ENCODE data around the gene TMEM106C.

The TMEM106C gene

GRCh38 chr12:47995981-47996401 lies 32.6 kb downstream of the TMEM106C start:
- no peak for DNase-seq (ENCODE audit: low read depth in 2 of 2)

GRCh38 chr12:47997321-47997720 lies 33.9 kb downstream of the TMEM106C start:
- DNase-seq (ENCODE audit: low read depth in 2 of 2) = no peak

- DNase-seq (ENCODE audit: low read depth in 2 of 2) = no peak
Observed at GRCh38 chr12:47999816-48000215, 36.4 kb downstream of the TMEM106C start.

- DNase-seq (ENCODE audit: low read depth in 2 of 2) = no peak
Observed at GRCh38 chr12:48000878-48001504, 37.6 kb downstream of the TMEM106C start.

GRCh38 chr12:48001505-48002413 lies 38.4 kb downstream of the TMEM106C start:
- no peak for DNase-seq (ENCODE audit: low read depth in 2 of 2)

GRCh38 chr12:48002414-48002730 lies 39.0 kb downstream of the TMEM106C start:
- DNase-seq (ENCODE audit: low read depth in 2 of 2) = no peak

- no peak for DNase-seq (ENCODE audit: low read depth in 2 of 2)
Observed at GRCh38 chr12:48002773-48003218, 39.4 kb downstream of the TMEM106C start.

- peak in 1 of 2 donors; percentile 15 for DNase-seq (ENCODE audit: low read depth in 2 of 2)
Observed at GRCh38 chr12:48003226-48004052, 40.0 kb downstream of the TMEM106C start.

GRCh38 chr12:48004053-48004941 lies 40.9 kb downstream of the TMEM106C start, which contains the start of gene COL2A1:
Gene COL2A1, minus strand, starts transcription at chr12:48004476. Its CDS starts 155 bp downstream, at chr12:48004321.
- no peak for DNase-seq (ENCODE audit: low read depth in 2 of 2)

GRCh38 chr12:48005001-48005749 lies 41.8 kb downstream of the TMEM106C start:
- DNase-seq (ENCODE audit: low read depth in 2 of 2) = no peak

GRCh38 chr12:48005750-48006021 lies 42.3 kb downstream of the TMEM106C start:
- no peak for DNase-seq (ENCODE audit: low read depth in 2 of 2)

- no peak for DNase-seq (ENCODE audit: low read depth in 2 of 2)
Observed at GRCh38 chr12:48007206-48007605, 43.8 kb downstream of the TMEM106C start.

- DNase-seq (ENCODE audit: low read depth in 2 of 2) = no peak
Observed at GRCh38 chr12:48008349-48008748, 45.0 kb downstream of the TMEM106C start.

GRCh38 chr12:48008950-48009349 lies 45.6 kb downstream of the TMEM106C start:
- no peak for DNase-seq (ENCODE audit: low read depth in 2 of 2)

- no peak for DNase-seq (ENCODE audit: low read depth in 2 of 2)
Observed at GRCh38 chr12:48009471-48009870, 46.1 kb downstream of the TMEM106C start.

GRCh38 chr12:48010366-48010970 lies 47.1 kb downstream of the TMEM106C start:
- no peak for DNase-seq (ENCODE audit: low read depth in 2 of 2)

GRCh38 chr12:48012070-48012469 lies 48.7 kb downstream of the TMEM106C start:
- no peak for DNase-seq (ENCODE audit: low read depth in 2 of 2)

GRCh38 chr12:48013287-48013686 lies 49.9 kb downstream of the TMEM106C start:
- DNase-seq (ENCODE audit: low read depth in 2 of 2) = no peak

GRCh38 chr12:48015129-48015528 lies 51.7 kb downstream of the TMEM106C start:
- no peak for DNase-seq (ENCODE audit: low read depth in 2 of 2)

- DNase-seq (ENCODE audit: low read depth in 2 of 2) = no peak
Observed at GRCh38 chr12:48015954-48016353, 52.6 kb downstream of the TMEM106C start.
